Panc1 (cell line): ENCODE data around the gene RGS9.
"Not testable (repeated sequence)": the region's sequence is repeated elsewhere in the genome, so short reads cannot be mapped to it uniquely, and the experiment has no call there.

ENCODE experiments used
- TF ChIP-seq, protein P1 (sequence below): fragments of 450-650 bp; IDR thresholded peaks from 2 replicates; pipeline ENCODE4 v1.5.1; 2017; ENCODE audit warnings: mild to moderate bottlenecking
- TF ChIP-seq, protein P2 (sequence below), 2 experiments: IDR thresholded peaks; 2 replicates each; pipeline ENCODE4 v1.6.1; 2011 to 2012; ENCODE audit warnings: low read depth in 2 of 2, control low read depth in 1 of 2, low read length in 1 of 2, mild to moderate bottlenecking in 1 of 2, moderate library complexity in 1 of 2; ENCODE audit not compliant: insufficient read depth in 1 of 2

DNA sequence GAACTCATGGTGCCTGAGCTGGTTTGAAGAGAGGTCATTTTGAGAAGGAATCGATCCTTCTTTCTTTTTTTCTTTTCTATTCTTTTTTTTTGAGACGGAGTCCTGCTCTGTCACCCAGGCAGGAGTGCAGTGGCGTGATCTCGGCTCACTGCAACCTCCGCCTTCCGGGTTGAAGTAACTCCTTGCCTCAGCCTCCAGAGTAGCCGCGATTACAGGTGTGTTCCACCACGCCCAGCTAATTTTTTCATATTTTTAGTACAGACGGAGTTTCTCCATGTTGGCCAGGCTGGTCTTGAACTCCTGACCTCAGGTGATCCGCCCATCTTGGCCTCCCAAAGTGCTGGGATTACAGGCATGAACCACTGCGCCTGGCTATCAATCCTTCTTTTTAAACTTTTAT is 43.1 kb downstream of the RGS9 start:
- TF ChIP-seq, protein P1, sequence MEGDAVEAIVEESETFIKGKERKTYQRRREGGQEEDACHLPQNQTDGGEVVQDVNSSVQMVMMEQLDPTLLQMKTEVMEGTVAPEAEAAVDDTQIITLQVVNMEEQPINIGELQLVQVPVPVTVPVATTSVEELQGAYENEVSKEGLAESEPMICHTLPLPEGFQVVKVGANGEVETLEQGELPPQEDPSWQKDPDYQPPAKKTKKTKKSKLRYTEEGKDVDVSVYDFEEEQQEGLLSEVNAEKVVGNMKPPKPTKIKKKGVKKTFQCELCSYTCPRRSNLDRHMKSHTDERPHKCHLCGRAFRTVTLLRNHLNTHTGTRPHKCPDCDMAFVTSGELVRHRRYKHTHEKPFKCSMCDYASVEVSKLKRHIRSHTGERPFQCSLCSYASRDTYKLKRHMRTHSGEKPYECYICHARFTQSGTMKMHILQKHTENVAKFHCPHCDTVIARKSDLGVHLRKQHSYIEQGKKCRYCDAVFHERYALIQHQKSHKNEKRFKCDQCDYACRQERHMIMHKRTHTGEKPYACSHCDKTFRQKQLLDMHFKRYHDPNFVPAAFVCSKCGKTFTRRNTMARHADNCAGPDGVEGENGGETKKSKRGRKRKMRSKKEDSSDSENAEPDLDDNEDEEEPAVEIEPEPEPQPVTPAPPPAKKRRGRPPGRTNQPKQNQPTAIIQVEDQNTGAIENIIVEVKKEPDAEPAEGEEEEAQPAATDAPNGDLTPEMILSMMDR = not testable (repeated sequence)
- TF ChIP-seq, protein P2, sequence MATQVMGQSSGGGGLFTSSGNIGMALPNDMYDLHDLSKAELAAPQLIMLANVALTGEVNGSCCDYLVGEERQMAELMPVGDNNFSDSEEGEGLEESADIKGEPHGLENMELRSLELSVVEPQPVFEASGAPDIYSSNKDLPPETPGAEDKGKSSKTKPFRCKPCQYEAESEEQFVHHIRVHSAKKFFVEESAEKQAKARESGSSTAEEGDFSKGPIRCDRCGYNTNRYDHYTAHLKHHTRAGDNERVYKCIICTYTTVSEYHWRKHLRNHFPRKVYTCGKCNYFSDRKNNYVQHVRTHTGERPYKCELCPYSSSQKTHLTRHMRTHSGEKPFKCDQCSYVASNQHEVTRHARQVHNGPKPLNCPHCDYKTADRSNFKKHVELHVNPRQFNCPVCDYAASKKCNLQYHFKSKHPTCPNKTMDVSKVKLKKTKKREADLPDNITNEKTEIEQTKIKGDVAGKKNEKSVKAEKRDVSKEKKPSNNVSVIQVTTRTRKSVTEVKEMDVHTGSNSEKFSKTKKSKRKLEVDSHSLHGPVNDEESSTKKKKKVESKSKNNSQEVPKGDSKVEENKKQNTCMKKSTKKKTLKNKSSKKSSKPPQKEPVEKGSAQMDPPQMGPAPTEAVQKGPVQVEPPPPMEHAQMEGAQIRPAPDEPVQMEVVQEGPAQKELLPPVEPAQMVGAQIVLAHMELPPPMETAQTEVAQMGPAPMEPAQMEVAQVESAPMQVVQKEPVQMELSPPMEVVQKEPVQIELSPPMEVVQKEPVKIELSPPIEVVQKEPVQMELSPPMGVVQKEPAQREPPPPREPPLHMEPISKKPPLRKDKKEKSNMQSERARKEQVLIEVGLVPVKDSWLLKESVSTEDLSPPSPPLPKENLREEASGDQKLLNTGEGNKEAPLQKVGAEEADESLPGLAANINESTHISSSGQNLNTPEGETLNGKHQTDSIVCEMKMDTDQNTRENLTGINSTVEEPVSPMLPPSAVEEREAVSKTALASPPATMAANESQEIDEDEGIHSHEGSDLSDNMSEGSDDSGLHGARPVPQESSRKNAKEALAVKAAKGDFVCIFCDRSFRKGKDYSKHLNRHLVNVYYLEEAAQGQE (IDR thresholded peaks at IDR 0.05; ENCODE audit: insufficient read depth in 1 of 2, low read depth in 2 of 2, low read length in 1 of 2) = not testable (repeated sequence)
